Testis (tissue), 3 donors: Measurements from ENCODE around the gene EBP. TPM values are rescaled to one million over a fixed set of nuclear protein-coding genes. Genes with fewer than 3 reads are reported as not detected.
A peak's percentile ranks its signal among the peaks of the same experiment; 100 is the strongest.

Experiments
- DNase-seq: peaks from one replicate; pipeline ENCODE4 v3.0.0-alpha.2; 2019
- H3K27ac ChIP-seq, 2 donors: fragments of 200-600 bp; sonication (generic); one replicate each; pipeline ENCODE4 v1.5.1; 2019
- H3K27me3 ChIP-seq: fragments of 200-600 bp; sonication (generic); one replicate; pipeline ENCODE4 v1.5.1; 2019
- H3K36me3 ChIP-seq: fragments of 200-600 bp; sonication (generic); one replicate; pipeline ENCODE4 v1.5.1; 2017; ENCODE audit warnings: low read depth; ENCODE audit errors: missing control alignments
- H3K4me1 ChIP-seq: fragments of 200-600 bp; sonication (generic); one replicate; pipeline ENCODE4 v1.5.1; 2019
- H3K4me3 ChIP-seq, 2 donors: fragments of 200-600 bp; sonication (generic); one replicate each; pipeline ENCODE4 v1.5.1; 2017 to 2019
- H3K9me3 ChIP-seq: fragments of 200-600 bp; sonication (generic); one replicate; pipeline ENCODE4 v1.5.1; 2017
- POLR2A ChIP-seq: fragments of 450-650 bp; IDR thresholded peaks from one replicate; pipeline ENCODE4 v1.6.1; 2017; ENCODE audit warnings: antibody characterized with exemption, mild to moderate bottlenecking, moderate library complexity
- WGBS, 2 donors: methylation state at CpG; one replicate each; pipeline ENCODE4 v1.1.5; 2018; 5-methylcytosine and 5-hydroxymethylcytosine counted together
- intact Hi-C: fragments of 100-400 bp; cut with DNase I; formaldehyde crosslinking; loops from one replicate; pipeline ENCODE4 v1.15.1; 2023; ENCODE audit warnings: low total_unique reads
- polyA plus RNA-seq: library from polyadenylated mRNA; stranded (reverse); fragments of 350-450 nt; fragmentation: Illumina TruSeq; extraction: RNeasy Lipid Tissue Mini Kit (QIAGEN cat#74804); gene quantifications from one replicate; pipeline ENCODE4 v1.2.3, GENCODE V29; 2014; ENCODE audit warnings: low read depth, low replicate concordance; ENCODE audit not compliant: insufficient read depth
- total RNA-seq, 2 donors: library from RNA; depleted of rRNA; stranded (reverse); fragments of >200 nt; gene quantifications; one replicate each; pipeline ENCODE4 v1.2.3, GENCODE V29; 2016
- TF ChIP-seq, protein P1 (sequence below), 3 experiments: fragments of 450-650 bp in 2 of 3; fragments of 200-600 bp in 1 of 3; sonication (generic) in 1 of 3; IDR thresholded peaks; one replicate each; pipeline ENCODE4 v1.5.1; 2016 to 2019; ENCODE audit warnings: antibody characterized with exemption in 3 of 3, mild to moderate bottlenecking in 2 of 3, moderate library complexity in 1 of 3

The EBP gene
- total and polyA plus RNA-seq, 3 donors from 2014 or later, result 30.4 to 61.0 (median 48.8) TPM

- H3K4me1 ChIP-seq, result no peaks in the 10 kb centered on the region
- DNase-seq, result no peak
- H3K27ac ChIP-seq, result no peak overlapping the region
- no peak overlapping the region for H3K4me3 ChIP-seq
- H3K27me3 ChIP-seq, result no peaks in the 10 kb centered on the region
- H3K36me3 ChIP-seq, result no peaks in the 10 kb centered on the region
- TF ChIP-seq POLR2A, result no peak
- TF ChIP-seq, protein P1, sequence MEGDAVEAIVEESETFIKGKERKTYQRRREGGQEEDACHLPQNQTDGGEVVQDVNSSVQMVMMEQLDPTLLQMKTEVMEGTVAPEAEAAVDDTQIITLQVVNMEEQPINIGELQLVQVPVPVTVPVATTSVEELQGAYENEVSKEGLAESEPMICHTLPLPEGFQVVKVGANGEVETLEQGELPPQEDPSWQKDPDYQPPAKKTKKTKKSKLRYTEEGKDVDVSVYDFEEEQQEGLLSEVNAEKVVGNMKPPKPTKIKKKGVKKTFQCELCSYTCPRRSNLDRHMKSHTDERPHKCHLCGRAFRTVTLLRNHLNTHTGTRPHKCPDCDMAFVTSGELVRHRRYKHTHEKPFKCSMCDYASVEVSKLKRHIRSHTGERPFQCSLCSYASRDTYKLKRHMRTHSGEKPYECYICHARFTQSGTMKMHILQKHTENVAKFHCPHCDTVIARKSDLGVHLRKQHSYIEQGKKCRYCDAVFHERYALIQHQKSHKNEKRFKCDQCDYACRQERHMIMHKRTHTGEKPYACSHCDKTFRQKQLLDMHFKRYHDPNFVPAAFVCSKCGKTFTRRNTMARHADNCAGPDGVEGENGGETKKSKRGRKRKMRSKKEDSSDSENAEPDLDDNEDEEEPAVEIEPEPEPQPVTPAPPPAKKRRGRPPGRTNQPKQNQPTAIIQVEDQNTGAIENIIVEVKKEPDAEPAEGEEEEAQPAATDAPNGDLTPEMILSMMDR (IDR thresholded peaks at IDR 0.05), result no peak
- 89% methylated on average over 8 of the region's 8 CpGs; no CpG with 5 or more reads in 1 of the 2 donors for WGBS, 2 donors
- intact Hi-C loops, result no loop called here
- H3K9me3 ChIP-seq, result no peaks in the 10 kb centered on the region
Observed at GRCh38 chrX:48490661-48491060, 30.9 kb upstream of the EBP start.

DNA sequence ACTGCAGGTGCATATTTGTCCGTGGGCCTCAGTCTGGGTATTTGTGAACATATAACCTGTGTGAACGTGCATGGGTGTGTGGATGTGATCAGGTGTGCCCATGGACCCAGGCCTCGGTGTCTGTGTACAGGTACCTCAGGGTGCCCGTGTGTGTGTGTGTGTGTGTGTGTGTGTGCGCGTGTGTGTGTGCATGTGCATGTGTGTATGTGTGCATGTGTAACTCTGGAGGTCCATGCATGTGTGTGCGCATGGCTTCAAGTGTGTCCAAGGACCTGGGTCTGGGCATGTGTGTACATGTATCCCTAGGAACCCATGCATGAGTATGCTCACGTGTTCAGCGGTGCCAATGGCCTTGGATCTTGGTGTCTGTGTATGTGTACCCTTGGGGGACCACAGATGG, 29.8 kb upstream of the EBP start:
- 91% methylated on average over 9 of the region's 9 CpGs; no CpG with 5 or more reads in 1 of the 2 donors for WGBS, 2 donors
- DNase-seq, result no peak
- intact Hi-C loops, result no loop called here

GRCh38 chrX:48492293-48492910, 29.2 kb upstream of the EBP start:
- Histone ChIP-seq H3K27ac (no peak overlapping the region), H3K9me3 (no peaks in the 10 kb centered on the region), H3K4me1 (no peaks in the 10 kb centered on the region), H3K4me3 (no peak overlapping the region), H3K27me3 (no peaks in the 10 kb centered on the region), H3K36me3 (no peaks in the 10 kb centered on the region)
- TF ChIP-seq, protein P1 (IDR thresholded peaks at IDR 0.05), result no peak
- no peak for TF ChIP-seq POLR2A
- 69 to 73% methylated on average over 6 to 7 of the region's 7 CpGs for WGBS, 2 donors
- intact Hi-C loops, result no loop called here
- no peak for DNase-seq

More for the DNA sequence above, 29.8 kb upstream of the EBP start:
- Histone ChIP-seq H3K27me3 (no peaks in the 10 kb centered on the region), H3K4me3 (no peak overlapping the region), H3K4me1 (no peaks in the 10 kb centered on the region), H3K36me3 (no peaks in the 10 kb centered on the region), H3K27ac (no peak overlapping the region), H3K9me3 (no peaks in the 10 kb centered on the region)
- TF ChIP-seq, protein P1 (IDR thresholded peaks at IDR 0.05), result no peak
- no peak for TF ChIP-seq POLR2A

GRCh38 chrX:48493890-48494364, 27.7 kb upstream of the EBP start:
- 34 to 62% methylated on average over 4 to 10 of the region's 10 CpGs for WGBS, 2 donors
- Histone ChIP-seq H3K27me3 (no peaks in the 10 kb centered on the region), H3K9me3 (no peaks in the 10 kb centered on the region), H3K36me3 (no peaks in the 10 kb centered on the region), H3K4me3 (no peak overlapping the region), H3K27ac (no peak overlapping the region), H3K4me1 (no peaks in the 10 kb centered on the region)
- TF ChIP-seq, protein P1 (IDR thresholded peaks at IDR 0.05), result no peak
- TF ChIP-seq POLR2A, result no peak
- DNase-seq, result peak; percentile 58
- intact Hi-C loops, result no loop called here

DNA sequence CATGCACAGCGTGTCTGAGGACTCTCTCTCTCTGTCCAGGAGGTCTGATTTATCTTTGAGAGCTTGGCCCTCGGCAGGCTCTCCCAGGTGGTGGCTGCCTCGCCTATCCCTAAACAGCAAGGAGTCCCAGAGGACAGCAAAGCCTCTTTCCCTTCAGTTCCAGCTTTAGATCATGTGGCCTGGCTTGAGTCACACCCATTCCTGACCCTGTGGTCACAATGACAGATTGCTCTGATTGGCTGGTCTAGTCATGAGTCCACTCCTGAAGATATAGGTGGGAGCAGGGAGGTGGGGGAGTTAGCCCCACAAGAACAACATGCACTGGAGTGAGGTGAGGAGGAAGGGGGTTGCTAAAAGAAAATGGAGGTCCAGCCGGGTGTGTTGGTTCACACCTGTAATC, 24.9 kb upstream of the EBP start:
- Histone ChIP-seq H3K27ac (no peak overlapping the region), H3K4me1 (no peaks in the 10 kb centered on the region), H3K9me3 (no peaks in the 10 kb centered on the region), H3K36me3 (no peaks in the 10 kb centered on the region), H3K4me3 (no peak overlapping the region), H3K27me3 (no peaks in the 10 kb centered on the region)
- no peak for DNase-seq
- TF ChIP-seq, protein P1 (IDR thresholded peaks at IDR 0.05), result no peak
- TF ChIP-seq POLR2A, result no peak
- WGBS, 2 donors, result 93 to 94% methylated on average over 4 of the region's 4 CpGs
- intact Hi-C loops, result no loop called here
